HL-60/S4 (cell line): Measurements from ENCODE around the gene MYO16.

Experiments
- in situ Hi-C: fragments of 300-500 bp; cut with MboI; formaldehyde crosslinking; loops from 2 replicates; pipeline ENCODE4 v1.14.3; 2022; ENCODE audit warnings: low sequenced_read_pairs

MYO16 gene

GRCh38 chr13:109253316-109253715 lies 623.9 kb downstream of the MYO16 start:
- in situ Hi-C loops: no loop called here

GRCh38 chr13:109254274-109254673 lies 624.9 kb downstream of the MYO16 start:
- in situ Hi-C loops: no loop called here

GRCh38 chr13:109255141-109255856 lies 625.9 kb downstream of the MYO16 start:
- in situ Hi-C loops: no loop called here

- in situ Hi-C loops: no loop called here
Observed at GRCh38 chr13:109256866-109257760, 627.7 kb downstream of the MYO16 start.
